HL-60/S4 treated with retinoic acid at 250 ng/mL for 4 days and 3 days (cell line): ENCODE data around the gene LDAF1.

Experiments used
- in situ Hi-C: fragments of 300-500 bp; cut with MboI; formaldehyde crosslinking; loops from 2 replicates; pipeline ENCODE4 v1.7.0; 2022; ENCODE audit warnings: low sequenced_read_pairs

LDAF1 gene

DNA sequence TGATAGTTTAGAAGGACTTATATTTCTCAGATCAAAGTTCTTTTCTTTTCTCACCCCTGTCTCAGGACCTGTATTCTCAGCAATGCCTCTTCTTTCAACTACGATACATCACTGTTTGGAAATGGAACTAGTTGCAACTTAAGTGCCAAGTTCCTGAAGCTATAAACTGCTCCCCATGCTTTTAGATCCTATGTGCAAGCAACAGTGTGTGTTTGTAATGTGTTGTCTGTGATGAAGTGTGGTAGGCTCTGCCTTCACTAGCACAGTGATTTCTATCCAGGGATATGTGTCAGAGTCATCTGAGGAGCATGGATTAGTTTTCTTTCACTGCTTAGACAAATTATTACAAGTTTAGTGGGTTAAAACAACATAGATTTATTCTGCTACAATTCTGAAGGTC, 34.5 kb downstream of the LDAF1 start:
- in situ Hi-C loops, result loop anchor here (25.0 kb wide), 1 partner anchor 1119 kb away; no protein-coding TSS in a partner anchor

DNA sequence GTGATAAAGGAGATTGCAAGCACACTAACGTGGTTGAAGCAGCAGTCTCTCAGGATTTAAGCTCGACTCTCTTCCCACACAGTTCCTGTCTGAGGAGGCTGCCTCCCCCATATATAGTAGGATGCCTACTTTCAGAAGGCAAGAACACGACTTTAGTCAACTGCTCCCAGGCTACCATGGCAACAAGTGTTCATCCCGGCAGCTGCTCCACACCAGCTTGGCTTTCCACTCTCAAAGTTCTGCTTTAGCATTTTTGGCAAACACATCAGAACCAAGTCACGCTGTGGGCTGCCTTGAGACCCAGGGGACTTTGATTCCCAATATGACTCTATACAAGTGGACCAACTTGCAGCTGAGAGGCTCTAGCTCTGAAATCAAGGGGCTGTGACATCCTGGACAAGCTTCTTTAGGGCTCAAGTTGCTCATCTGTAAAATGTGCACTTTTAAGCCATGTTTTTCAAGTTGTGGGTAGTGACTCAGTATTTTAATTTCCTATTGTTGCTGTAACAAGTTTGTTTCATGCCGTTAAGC, 36.4 kb downstream of the LDAF1 start:
- in situ Hi-C loops, result loop anchor here (25.0 kb wide), 1 partner anchor 1117 kb away; no protein-coding TSS in a partner anchor

DNA sequence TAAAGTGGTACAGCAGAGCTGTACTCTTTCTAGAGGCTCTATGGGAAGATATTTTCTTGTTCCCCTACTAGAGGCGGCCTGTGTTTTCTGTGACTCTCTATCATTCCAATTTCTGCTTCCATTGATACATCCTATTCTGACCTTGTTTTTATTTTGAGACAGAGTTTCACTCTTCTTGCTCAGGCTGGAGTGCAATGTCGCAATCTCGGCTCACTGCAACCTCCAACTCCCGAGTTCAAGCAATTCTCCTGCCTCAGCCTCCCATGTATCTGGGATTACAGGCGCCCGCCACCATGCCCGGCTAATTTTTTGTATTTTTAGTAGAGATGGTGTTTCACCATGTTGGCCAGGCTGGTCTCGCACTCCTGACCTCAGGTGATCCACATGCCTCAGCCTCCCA, 36.9 kb downstream of the LDAF1 start:
- in situ Hi-C loops, result loop anchor here (25.0 kb wide), 1 partner anchor 1117 kb away; no protein-coding TSS in a partner anchor

- in situ Hi-C loops, result loop anchor here (25.0 kb wide), 1 partner anchor 1115 kb away; no protein-coding TSS in a partner anchor
Measured at GRCh38 chr16:21197112-21197511, 38.6 kb downstream of the LDAF1 start.

DNA sequence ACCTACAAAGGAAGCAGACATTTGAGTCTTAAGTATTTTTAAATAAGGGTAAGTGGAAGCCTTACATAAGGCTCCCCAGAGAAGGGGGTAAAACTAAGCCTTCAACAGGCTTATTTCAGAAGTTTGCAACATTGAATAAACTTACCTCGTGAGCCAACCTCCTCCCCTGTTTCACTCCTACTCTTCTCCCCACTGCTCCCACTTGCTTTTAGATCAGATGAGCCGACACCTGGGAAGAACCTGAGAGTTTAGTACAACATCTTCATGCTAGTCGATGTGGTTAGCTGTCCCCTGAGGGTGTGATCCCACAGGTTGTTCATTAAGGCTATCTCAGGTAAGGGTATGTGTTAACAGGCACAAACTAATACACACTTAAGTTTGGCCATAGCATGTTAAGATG, 39.1 kb downstream of the LDAF1 start:
- in situ Hi-C loops, result loop anchor here (25.0 kb wide), 1 partner anchor 1115 kb away; no protein-coding TSS in a partner anchor

DNA sequence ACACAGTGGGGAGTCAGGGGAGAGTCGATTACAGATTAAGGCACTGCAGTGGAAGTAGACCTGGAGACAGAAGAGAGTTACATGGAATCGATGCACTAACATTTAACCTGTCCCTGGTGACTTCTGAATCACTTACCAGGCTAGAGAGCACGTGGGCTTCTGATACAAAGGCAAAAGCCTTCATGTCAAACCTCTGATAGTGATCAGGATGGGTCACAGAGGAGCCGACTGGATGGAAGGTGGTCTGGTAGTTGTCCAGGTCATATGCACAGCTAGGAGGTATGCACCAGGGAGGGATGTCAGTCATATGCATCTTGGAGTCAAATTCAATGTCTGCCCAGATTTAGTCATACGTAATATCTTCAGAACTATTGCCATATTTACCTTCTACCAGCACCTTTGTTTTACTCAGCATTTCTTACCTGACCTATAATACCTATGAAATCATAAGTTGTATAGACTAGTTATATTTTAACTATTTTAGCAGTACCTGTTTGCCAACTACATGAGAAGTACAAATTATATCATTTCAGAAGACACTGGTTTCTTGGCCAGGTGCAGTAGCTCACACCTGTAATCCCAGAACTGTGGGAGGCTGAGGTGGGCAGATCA, 41.2 kb downstream of the LDAF1 start:
- in situ Hi-C loops, result loop anchor here (25.0 kb wide), 1 partner anchor 1113 kb away; no protein-coding TSS in a partner anchor

- in situ Hi-C loops, result no loop called here
Measured at GRCh38 chr16:21203155-21203797, 44.8 kb downstream of the LDAF1 start.

GRCh38 chr16:21205303-21205702, 46.8 kb downstream of the LDAF1 start:
- in situ Hi-C loops, result no loop called here

DNA sequence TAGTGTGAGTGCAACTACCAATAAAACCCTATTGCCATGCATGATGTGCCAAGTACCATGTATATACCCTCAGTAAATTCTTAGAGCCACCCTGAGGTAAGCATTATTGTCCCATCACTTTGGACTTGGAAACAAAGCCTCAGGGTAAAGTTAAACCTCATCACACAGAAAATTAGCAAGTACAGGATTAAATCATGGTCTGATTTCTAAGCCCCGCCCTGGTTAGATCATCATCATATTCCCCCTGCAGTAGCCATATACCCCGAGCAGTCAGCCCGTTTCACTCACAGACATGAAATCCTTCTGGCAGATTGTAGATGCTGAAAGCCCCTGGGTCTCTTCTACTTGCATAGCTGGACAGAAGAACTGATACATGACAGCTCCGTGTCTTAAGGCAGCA, 48.1 kb downstream of the LDAF1 start:
- in situ Hi-C loops, result no loop called here

DNA sequence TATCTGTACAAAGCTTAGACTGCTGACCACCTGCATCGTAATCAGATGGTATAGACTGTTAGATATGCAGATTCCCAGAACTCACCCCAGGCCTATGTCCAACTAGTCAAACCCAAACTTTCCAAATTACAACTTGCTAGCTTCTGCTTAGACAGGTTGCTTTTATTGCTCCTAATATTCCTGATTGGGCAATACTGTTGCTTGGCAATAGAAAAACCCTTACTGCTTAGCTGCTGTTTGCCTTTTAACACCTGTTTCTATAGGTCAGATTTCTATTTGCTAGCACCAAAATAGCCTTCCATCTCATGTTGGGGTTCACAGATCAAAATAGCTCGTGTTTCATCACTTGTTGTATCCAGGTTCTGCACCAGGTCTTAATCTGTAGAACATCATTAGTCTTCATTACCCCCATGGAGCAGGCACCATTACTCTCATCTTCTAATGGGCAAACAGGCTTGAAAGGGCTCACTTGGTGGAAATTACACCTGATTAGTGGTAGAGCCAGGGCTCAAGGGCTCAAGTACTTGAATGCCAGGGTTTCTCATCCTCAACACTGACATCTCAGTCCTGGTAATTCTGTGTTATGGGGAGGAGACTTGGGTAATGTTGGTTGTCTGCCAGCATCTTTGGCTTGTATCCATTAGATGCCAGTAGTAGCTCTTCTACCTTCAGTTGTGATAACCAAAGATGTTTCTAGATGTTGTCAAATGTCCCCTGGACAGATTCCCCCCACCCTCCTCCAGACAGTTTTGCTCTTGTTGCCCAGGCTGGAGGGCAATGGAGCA, 50.2 kb downstream of the LDAF1 start:
- in situ Hi-C loops, result no loop called here

DNA sequence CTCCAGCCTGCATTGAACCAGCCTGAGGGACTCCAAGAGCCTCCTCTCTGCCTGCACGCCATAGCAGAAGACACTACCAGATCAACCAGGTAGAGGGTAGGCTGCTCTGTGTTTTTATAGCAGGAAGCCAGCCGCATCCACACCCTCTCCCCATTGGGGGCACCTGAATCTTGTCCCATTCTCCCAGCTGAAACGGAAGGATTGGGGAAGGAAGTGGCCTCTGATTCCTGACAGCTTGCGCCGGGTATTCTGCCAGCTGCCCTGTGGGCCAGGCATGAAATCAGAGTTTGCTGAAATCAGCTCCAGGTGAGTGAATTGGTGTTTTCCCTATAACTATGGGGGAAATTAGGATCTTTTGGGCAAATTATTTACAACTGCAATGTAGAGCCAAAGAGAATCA, 53.0 kb downstream of the LDAF1 start, which contains the start of gene ZP2:
Gene ZP2, minus strand, starts transcription at position 89 of the 400 bp plus-strand sequence. Its CDS starts 27 bp downstream, at position 62.
- in situ Hi-C loops, result no loop called here

DNA sequence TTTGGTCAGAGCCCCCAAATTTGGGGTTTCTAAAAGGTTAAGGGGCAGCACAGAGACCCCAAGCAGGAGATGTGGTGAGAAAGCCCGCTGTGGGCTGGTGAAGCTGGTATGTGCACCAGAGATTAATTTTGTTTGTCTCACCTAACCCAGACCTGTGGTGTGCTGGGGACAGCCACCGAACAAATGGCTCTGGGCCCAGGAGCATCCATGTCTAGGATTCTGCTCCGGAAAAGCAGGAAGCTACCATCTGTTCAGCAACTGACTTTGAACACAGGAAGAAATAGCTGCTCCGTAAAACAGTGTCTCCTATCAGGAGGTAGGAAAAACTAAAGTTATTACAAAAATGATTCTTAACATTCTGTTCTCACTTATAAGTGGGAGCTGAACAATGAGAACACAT, 55.6 kb downstream of the LDAF1 start:
- in situ Hi-C loops, result no loop called here

GRCh38 chr16:21217121-21217520, 58.6 kb downstream of the LDAF1 start:
- in situ Hi-C loops, result no loop called here

GRCh38 chr16:21218153-21218552, 59.7 kb downstream of the LDAF1 start:
- in situ Hi-C loops, result no loop called here

- in situ Hi-C loops, result no loop called here
Measured at GRCh38 chr16:21219551-21219950, 61.1 kb downstream of the LDAF1 start.

GRCh38 chr16:21222495-21223337, 64.2 kb downstream of the LDAF1 start:
- in situ Hi-C loops, result no loop called here

DNA sequence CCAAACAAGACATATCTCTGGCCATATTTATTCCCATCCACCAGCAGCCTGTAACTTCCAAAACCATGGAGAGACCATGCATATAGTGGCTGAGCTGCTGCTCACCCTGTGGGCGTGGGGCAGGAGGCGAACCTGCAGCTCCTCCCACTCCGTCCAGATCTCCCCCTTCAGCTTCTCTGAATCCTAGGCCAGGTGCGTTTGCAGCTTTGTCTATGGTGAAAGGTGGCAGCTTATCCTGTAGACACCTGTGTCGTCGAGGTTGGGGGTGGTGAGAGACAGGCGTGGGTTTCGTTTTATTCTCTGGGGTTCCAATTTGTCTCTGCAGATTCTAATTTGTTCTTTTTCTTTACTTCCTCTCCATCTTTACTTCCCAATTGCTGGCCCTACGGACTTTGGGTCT, 65.3 kb downstream of the LDAF1 start:
- in situ Hi-C loops, result no loop called here

DNA sequence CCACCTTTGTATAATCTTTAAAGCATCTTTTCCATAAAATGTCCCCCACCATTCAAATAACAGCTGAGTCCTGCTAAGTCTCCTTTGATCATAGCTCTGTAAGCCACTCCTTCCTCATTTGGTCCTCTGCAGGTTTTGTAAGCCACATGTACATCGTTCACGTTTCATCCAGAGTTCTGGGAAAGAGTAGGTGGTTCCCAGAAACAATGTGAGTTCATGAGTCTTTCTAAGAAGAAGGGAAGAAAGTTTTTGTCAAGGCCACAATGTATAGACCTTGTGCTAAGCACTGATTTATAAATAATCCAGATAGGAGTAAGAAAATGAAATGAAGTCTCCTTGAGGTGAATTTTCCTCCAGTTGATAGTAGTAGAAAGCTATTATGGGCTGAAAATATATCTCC, 66.3 kb downstream of the LDAF1 start:
- in situ Hi-C loops, result no loop called here

DNA sequence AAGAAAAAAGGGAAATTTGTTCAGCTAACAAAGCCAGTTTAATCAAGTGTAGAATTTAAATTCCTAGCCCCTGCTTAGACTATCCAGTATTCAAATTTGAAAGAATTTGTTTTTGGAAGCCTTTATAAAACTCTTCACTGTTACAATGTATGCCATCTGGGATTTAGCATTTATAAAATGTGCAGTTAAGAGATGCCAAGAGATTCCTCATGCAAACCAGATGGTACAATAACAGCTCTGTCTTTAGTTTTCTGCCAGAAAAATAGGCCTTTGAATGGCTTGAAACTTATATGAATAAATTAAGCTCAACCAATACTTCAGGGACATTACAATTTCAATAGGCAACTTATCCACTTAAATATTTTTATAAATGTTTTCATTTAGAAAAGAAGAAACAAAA, 68.3 kb downstream of the LDAF1 start:
- in situ Hi-C loops, result no loop called here

DNA sequence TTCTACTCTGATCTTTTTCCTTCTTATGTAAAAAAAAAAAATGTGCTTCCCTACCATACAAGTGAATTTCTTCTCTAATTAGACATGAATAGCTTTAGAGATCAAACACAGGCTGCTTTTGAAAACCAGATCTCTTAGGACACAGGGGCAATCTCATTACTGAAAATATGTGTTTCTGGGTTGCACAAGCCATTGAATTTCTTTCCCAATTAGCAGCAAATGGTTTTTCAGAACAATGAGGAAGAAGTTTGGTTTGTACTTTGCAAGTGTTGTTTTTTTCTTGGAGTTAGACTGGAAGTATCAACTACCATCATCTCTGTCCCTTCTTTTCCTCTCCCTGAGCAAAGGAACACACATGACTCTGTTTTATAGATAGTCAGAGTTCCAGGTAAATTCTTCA, 69.4 kb downstream of the LDAF1 start:
- in situ Hi-C loops, result no loop called here
